Fibroblast of mammary gland (primary cell): ENCODE data around the gene AGPAT3.

ENCODE experiments used
- DNase-seq: peaks from one replicate; pipeline ENCODE4 v3.0.0-alpha.2; 2010; ENCODE audit warnings: low read depth
- H3K4me3 ChIP-seq: 2 replicates; pipeline ENCODE4 v1.5.1; 2011; ENCODE audit warnings: low read depth, mild to moderate bottlenecking, low read length, moderate library complexity; ENCODE audit not compliant: control insufficient read depth
- TF ChIP-seq, protein P1 (sequence below): conservative IDR thresholded peaks from 2 replicates; pipeline ENCODE4 v1.5.1; 2011; ENCODE audit warnings: low read depth, low read length, inconsistent platforms; ENCODE audit not compliant: control insufficient read depth, insufficient read depth

Gene AGPAT3

DNA sequence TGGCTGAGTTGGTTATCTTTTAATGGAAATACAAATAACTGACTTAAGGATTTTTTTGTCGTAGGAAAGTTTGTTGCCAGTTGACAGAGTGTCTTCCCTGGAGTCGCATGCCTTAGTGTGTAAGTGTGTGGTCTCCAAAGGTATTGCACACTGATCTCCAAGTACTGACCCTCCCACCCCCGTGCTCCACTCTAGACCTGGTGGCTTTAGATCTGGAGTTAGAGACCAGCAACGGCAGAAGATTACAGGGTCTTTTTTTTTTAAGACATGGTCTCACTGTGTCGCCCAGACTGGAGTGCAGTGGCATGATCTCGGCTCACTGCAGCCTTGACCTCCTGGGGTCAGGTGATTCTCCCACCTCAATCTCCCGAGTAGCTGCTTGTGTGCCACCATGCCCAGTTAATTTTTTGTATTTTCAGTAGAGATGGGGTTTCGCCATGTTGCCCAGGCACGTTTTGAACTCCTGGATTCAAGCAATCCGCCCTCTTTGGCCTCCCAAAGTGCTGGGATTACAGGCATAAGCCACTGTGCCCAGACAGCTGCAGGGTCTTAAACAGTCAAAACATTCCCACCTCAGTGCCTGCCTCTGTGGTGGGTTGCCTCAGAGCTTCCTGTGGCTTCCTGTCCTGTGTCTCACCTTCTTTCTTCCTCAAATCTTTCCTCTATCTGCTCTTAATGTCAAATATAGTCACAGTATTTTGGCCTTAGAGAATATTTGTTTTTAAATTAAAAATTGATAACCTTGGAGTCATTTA is 154.0 kb downstream of the AGPAT3 start:
- TF ChIP-seq, protein P1, sequence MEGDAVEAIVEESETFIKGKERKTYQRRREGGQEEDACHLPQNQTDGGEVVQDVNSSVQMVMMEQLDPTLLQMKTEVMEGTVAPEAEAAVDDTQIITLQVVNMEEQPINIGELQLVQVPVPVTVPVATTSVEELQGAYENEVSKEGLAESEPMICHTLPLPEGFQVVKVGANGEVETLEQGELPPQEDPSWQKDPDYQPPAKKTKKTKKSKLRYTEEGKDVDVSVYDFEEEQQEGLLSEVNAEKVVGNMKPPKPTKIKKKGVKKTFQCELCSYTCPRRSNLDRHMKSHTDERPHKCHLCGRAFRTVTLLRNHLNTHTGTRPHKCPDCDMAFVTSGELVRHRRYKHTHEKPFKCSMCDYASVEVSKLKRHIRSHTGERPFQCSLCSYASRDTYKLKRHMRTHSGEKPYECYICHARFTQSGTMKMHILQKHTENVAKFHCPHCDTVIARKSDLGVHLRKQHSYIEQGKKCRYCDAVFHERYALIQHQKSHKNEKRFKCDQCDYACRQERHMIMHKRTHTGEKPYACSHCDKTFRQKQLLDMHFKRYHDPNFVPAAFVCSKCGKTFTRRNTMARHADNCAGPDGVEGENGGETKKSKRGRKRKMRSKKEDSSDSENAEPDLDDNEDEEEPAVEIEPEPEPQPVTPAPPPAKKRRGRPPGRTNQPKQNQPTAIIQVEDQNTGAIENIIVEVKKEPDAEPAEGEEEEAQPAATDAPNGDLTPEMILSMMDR = no peak
- no peak overlapping the region for H3K4me3 ChIP-seq
- no peak for DNase-seq

- H3K4me3 ChIP-seq = no peak overlapping the region
- DNase-seq = no peak
- TF ChIP-seq, protein P1 = no peak
Observed at GRCh38 chr21:44019568-44019958, 154.5 kb downstream of the AGPAT3 start.

GRCh38 chr21:44020551-44020950 is 155.5 kb downstream of the AGPAT3 start:
- no peak overlapping the region for H3K4me3 ChIP-seq
- DNase-seq = no peak
- TF ChIP-seq, protein P1 = no peak

DNA sequence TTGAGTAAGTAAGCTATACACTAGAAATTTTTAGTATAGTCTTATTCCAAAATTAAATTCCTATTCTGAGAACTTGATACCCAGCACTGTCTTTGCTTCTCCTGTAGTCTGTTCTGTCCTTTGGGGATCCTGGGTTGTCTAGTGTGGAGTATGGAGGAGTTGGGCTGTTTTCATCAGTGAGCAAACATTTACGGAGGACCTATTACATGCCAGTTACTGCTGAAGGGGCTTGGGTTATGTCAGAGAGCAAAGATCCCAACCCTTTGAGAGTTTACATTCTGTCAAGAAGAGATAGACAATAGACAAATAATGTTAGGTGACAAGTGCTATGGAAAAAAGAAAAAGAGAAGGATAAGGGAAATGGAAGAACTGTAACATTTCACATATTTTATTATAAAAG is 156.0 kb downstream of the AGPAT3 start:
- DNase-seq = no peak
- no peak overlapping the region for H3K4me3 ChIP-seq
- TF ChIP-seq, protein P1 = no peak

GRCh38 chr21:44024257-44024656 is 159.2 kb downstream of the AGPAT3 start:
- no peak overlapping the region for H3K4me3 ChIP-seq
- TF ChIP-seq, protein P1 = no peak
- DNase-seq = no peak

DNA sequence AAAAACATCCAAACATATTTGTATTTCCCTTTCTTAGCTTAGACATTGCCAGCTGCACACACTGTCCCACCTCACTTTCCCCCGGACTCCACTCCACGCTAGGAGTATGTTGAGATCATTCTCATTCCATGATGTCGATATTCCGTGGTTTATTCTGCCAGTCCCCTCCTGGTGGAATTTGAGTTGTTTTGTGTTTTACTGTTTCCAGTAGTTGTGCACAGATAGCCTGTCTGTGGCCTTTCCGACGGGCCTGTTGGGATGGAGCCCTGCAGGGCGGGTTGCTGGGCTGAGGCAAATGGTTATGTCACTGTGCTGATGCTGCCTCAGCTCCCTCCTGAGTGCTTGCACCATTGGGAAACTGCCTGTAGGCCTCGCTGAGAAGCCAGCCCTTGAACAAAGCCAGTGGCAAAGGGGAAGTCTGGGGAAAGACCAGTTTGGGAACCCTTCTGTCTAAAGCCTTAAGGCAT is 159.9 kb downstream of the AGPAT3 start:
- no peak overlapping the region for H3K4me3 ChIP-seq
- TF ChIP-seq, protein P1 = no peak
- DNase-seq = peak; percentile 76
